ENCODE measurements around the gene ZBTB1.
A peak's percentile ranks its signal among the peaks of the same experiment; 100 is the strongest.

ZBTB1 gene

DNA sequence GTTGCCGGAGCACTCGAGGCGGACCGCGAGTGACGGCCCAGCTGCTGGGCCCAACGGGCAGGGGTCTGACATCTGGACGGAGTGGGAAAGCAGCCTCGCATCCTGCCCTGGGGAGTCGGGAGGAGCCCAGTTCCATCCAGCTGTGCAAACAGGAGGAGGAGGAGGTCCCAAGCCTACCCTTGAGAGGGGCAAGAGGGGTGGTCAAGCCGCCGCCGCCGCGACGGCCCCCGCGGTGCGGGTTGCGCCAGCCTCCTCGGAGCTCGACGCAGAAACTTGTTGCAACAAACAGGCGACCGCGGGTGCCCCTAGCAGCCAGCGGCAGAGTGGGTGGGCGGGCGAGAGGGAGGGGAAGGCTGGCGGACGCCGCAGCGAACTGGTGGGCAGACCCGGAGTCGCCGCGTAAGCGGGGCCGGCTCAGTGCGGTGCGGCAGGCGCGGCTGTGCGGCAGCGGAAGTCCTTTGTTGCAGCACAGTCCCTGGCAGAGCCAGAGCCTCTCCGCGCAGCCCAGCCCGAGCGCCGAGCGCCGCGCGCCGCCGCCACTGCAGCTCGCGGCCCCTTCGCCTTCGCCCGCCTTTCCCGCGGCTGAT is at the start of gene ZBTB1:
ZBTB1 (plus strand) TSS at position 461 of the 587 bp plus-strand sequence. CDS start 16,735 bp downstream, outside the sequence.
- peak; percentile 56 for DNase-seq (ENCODE audit: low spot score)

GRCh38 chr14:64459405-64460136 is 45.0 kb upstream of the ZBTB1 start:
- DNase-seq (ENCODE audit: low spot score): no peak

DNA sequence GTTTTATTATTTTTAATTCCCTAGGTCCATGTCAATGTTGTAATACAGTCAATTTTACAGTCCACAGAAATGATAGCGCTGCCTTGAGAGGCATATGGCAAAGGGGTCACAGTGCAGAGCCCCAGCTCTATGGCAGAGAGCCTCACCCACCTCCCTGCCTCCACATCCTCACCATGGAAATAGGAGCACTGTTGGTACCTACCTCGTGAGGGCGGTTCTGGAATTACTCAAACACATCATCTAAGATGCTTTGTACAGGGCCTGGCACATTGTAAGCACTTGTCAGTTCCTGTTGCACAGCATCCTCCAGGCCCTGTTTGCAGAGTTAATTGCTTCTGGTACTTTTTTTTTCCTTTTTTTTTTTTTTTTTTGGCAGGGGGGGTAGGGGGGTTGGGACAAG is 43.3 kb upstream of the ZBTB1 start:
- no peak for DNase-seq (ENCODE audit: low spot score)

DNA sequence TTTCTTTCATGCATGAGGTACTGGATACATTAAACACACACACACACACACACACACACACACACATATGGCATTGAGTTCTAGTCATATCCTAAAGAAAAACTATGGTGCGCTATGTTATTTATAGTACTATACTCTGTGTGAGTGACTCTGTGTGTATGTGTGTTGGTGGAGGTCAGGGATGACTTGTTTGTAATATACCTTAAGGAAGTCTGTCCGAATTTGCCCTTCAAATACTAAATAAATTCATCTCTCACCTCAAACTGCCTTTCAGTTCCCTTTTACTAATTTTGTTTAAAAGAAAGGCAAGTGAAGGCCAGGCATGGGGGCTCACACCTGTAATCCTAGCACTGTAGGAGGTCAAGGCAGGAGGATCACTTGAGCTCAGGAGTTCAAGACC is 41.4 kb upstream of the ZBTB1 start:
- DNase-seq (ENCODE audit: low spot score): no peak

GRCh38 chr14:64463873-64464272 is 40.7 kb upstream of the ZBTB1 start:
- no peak for DNase-seq (ENCODE audit: low spot score)

GRCh38 chr14:64464651-64465050 is 39.9 kb upstream of the ZBTB1 start:
- DNase-seq (ENCODE audit: low spot score): peak; percentile 6

DNA sequence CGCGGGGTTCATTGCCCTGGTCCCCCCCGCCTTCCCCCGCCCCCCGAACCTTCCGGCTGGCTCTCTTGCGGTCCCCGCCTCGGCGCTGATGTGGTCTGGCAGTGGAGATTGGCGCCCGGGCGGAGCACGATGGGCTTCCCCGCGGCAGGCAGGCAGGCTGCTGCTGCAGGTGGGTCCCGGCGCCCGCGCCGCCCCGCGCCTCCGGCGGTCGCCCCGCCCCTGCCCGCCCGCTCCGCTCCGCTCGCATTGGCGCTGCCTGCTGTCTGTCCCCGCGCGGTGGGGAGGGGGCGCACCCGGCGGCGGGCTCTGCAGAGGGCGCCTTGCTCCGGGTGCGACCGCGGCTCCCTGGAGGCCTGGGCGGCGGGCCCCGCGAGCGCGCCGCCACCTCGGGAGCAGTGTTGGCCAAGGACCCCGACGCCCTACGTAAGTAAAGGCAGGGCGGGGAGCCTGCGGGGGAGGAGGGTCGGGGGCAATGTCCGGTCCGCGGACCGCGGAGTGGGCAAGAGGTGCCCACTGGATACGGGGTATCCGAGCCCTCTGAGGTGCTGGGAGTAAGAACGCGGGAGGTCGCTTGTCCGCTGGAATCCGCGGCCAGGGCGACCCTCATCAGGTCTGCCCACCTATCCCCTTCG is 39.3 kb upstream of the ZBTB1 start, which contains the start of gene AKAP5:
AKAP5 (plus strand) TSS at position 309 of the 632 bp plus-strand sequence. CDS start 2,896 bp downstream, outside the sequence.
- peak; percentile 73 for DNase-seq (ENCODE audit: low spot score)

DNA sequence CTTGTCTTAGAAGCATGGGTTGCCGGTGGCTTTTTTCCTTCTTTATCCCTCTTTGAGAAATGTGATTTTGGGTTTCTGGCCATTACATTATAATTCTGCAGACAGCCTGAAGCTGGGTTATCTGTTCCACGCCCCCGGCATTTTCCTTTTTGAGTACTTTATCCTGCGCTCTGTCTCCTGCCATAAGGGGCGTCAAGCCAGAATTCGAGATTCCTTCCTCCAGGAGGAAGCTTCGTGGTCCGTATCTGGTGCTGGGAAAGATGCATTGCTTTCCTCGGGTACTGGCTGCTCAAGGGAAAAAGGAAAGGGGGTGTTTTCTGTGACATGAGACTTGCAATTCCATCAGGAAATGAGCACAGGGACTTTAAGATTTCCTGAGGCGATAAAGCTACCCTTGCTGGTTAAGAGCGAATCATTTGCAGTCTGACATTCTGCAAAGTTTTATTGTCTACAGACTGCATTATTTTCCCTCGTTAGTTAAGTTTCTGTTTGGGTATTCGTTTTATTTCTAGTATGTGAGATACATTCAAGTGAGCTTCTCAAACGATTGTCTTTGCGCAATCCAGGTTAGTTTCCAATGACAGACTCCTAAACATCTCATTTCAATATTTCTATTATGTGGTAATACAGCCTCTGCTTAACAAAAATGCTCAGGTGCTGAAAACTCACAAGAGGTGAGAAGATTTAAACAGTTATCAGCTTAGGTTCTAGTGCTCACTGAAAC is 38.6 kb upstream of the ZBTB1 start:
- peak; percentile 20 for DNase-seq (ENCODE audit: low spot score)

GRCh38 chr14:64467101-64467500 is 37.5 kb upstream of the ZBTB1 start:
- DNase-seq (ENCODE audit: low spot score): no peak

GRCh38 chr14:64467566-64467965 is 37.0 kb upstream of the ZBTB1 start:
- no peak for DNase-seq (ENCODE audit: low spot score)

- no peak for DNase-seq (ENCODE audit: low spot score)
These were observed 36.1 kb upstream of the ZBTB1 start for GRCh38 chr14:64468451-64468850.

DNA sequence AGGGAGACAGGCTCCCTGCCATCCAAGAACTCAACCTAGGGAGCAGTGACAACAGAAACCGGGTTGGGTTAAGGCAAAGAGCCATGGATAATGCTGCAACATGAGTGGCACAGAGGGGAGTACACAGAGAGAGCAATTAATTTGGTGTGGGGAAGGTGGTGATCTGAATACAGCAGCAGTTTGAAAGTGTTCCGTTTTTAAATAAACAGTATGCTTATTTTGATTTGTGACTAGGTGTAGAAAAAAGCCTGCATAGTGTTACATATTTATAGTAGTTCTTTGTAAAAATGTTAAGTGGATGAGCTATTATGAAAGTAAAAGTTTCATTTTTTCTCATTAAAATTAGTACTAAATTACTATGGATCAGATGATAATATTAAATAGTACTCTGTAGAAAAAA is 30.5 kb upstream of the ZBTB1 start:
- DNase-seq (ENCODE audit: low spot score): no peak

- no peak for DNase-seq (ENCODE audit: low spot score)
These were observed 29.9 kb upstream of the ZBTB1 start for GRCh38 chr14:64474698-64475097.

DNA sequence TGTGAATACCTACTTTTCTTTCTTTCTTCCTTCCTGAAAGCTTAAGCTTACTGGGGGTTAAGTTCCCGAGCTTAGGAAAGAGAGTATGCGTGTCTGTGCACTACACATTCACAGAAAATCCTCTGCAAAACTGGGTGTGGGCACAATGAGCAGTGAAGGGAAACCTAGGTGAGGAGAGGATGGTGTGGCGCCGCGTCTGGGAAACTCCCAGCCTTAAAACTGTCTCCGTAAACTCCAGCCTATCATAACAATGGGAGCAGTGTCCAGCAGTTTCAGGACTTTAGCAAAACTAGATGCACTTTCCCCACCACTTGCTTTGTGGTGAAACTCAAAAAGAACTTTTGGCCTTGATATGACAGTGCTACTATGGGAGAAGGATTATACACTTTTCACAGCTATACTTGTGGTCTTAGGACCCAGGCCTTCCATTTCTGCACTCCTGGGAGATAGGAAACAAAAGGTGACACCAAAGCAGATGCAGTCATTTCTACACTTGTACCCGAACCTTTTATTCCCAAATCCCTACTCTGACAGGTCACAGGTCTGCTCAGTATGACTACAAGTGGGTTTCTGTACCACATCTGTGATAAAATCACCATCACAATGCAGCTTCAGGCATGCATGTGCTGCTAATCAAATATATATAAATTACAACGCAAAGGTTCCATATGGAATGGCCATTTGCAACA is 28.8 kb upstream of the ZBTB1 start:
- no peak for DNase-seq (ENCODE audit: low spot score)

DNA sequence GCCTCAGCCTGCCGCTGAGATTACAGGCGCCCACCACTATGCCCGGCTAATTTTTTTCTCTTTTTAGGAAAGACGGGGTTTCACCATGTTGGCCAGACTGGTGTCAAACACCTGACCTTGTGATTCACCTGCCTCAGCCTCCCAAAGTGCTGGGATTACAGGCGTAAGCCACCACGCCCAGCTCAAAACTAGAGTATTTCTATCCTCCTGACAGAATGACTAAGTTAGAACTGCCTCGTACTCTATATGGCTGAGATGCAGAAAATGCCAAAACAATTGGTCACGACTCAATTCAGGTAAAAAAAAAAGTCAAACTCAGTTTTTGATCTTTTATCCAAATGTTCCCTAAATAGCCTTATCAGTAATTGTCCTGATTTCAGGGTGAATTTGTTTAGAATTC is 28.1 kb upstream of the ZBTB1 start:
- no peak for DNase-seq (ENCODE audit: low spot score)

DNA sequence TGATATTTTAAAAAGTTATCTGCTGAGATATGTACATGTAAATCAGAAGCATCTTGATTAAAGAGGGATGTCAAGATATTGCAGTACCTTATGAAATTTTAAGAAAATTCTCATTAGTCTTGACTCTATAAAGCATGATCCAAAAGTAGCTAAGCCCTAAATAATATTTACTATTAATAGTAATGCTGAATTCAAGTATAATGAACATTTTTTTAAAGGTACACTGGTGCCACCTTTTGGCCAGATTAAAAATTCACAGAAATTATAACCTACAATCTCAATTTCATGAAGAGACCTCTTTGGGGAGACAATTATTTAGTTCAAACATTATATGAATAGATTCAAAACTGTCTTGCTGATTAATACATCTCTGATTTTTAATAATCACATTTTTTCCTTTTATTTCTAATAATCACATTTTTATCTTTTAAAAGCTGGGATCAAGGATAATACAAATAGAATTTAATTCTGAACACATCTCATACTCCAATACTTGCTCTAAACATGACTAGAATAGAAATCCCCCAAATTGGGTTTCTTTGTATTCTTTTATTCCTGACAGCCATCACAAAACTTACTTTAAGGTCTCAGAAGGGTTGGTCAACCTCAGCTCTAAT is 25.8 kb upstream of the ZBTB1 start:
- no peak for DNase-seq (ENCODE audit: low spot score)

GRCh38 chr14:64488590-64489099 is 15.9 kb upstream of the ZBTB1 start:
- DNase-seq (ENCODE audit: low spot score): no peak

DNA sequence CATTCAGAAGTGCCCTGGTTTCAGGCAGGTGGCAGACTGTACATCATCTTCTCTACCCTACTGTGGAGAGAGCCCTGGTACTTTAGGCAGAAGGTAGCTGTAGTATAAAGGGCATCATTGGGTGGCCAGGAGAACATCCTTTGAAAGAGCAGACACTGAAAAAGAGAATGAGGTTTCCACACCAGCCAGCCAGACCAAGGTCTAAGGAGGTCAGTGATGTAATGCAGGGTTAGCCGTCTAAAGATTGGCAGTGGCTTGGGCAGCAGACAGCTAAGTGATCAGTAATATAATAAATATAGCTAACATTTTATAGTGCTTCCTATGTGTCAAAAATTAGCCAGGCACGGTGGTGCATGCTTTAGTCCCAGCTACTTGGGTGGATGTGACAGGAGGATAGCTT is 12.9 kb upstream of the ZBTB1 start:
- no peak for DNase-seq (ENCODE audit: low spot score)

DNA sequence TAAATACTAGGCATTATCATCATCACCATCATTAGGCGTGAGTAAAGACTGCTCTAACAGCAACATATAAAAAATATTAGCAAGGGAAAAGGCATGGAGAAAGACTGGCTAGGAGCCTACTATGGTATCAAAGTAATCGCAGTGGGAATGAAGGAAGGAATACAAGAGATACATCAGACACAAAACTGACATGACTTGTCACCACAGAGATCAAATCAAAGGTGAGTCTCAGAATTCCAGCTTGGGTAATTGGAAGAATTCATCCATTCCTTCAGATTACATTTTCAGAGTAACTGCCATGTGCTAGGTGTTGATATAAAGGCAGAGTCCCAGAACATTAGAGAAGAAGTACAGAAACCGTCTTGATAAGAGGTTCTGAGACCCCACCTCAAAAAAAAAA is 11.1 kb upstream of the ZBTB1 start:
- no peak for DNase-seq (ENCODE audit: low spot score)

- DNase-seq (ENCODE audit: low spot score): no peak
These were observed 9.3 kb upstream of the ZBTB1 start for GRCh38 chr14:64495252-64495651.

- DNase-seq (ENCODE audit: low spot score): no peak
These were observed 7.8 kb upstream of the ZBTB1 start for GRCh38 chr14:64496764-64497163.

Measured in HuH-7 (cell line).